H9 (cell line): Measurements from ENCODE around the gene PITX1. TPM values are rescaled to one million over a fixed set of nuclear protein-coding genes. Genes with fewer than 3 reads are reported as not detected.
"Not testable (repeated sequence)": the region's sequence is repeated elsewhere in the genome, so short reads cannot be mapped to it uniquely, and the experiment has no call there.

ENCODE experiments used
- DNase-seq: peaks from one replicate; pipeline ENCODE4 v3.0.0-alpha.2; 2017
- H2AFZ ChIP-seq: one replicate; pipeline ENCODE4 v1.6.1; 2013; ENCODE audit warnings: mild to moderate bottlenecking, low read length, control low read depth, moderate library complexity
- H2AK5ac ChIP-seq: 2 replicates; pipeline ENCODE4 v1.6.1; 2013; ENCODE audit warnings: low read length, control low read depth, mixed read lengths; ENCODE audit not compliant: insufficient read length
- H2BK120ac ChIP-seq: one replicate; pipeline ENCODE4 v1.6.1; 2013; ENCODE audit warnings: low read depth, mild to moderate bottlenecking, low read length, control low read depth, inconsistent platforms; ENCODE audit not compliant: poor library complexity, severe bottlenecking
- H2BK12ac ChIP-seq: 2 replicates; pipeline ENCODE4 v1.6.1; 2013; ENCODE audit warnings: low read length, control low read depth, mixed read lengths, low read depth; ENCODE audit not compliant: insufficient read length
- H2BK15ac ChIP-seq: 2 replicates; pipeline ENCODE4 v1.6.1; 2013; ENCODE audit warnings: low read depth, low read length, control low read depth
- H2BK20ac ChIP-seq: one replicate; pipeline ENCODE4 v1.6.1; 2013; ENCODE audit warnings: low read depth, mild to moderate bottlenecking, low read length, control low read depth, inconsistent platforms; ENCODE audit not compliant: poor library complexity, severe bottlenecking
- H2BK5ac ChIP-seq: 2 replicates; pipeline ENCODE4 v1.6.1; 2013; ENCODE audit warnings: low read length, control low read depth, mixed read lengths; ENCODE audit not compliant: insufficient read length
- H3K14ac ChIP-seq: 2 replicates; pipeline ENCODE4 v1.6.1; 2013; ENCODE audit warnings: low read length, control low read depth; ENCODE audit not compliant: insufficient read depth
- H3K18ac ChIP-seq: 2 replicates; pipeline ENCODE4 v1.6.1; 2013; ENCODE audit warnings: low read depth, mild to moderate bottlenecking, mixed read lengths, low read length, control low read depth; ENCODE audit not compliant: insufficient read length
- H3K23ac ChIP-seq: 2 replicates; pipeline ENCODE4 v1.6.1; 2013; ENCODE audit warnings: low read length, control low read depth, mixed read lengths, low read depth; ENCODE audit not compliant: insufficient read length
- H3K23me2 ChIP-seq: 2 replicates; pipeline ENCODE4 v1.6.1; 2013; ENCODE audit warnings: low read depth, mild to moderate bottlenecking, mixed read lengths, low read length, control low read depth; ENCODE audit not compliant: insufficient read length, poor library complexity, severe bottlenecking
- H3K27ac ChIP-seq: 2 replicates; pipeline ENCODE4 v1.5.1; 2013; ENCODE audit warnings: low read length, control low read depth, mixed read lengths, low read depth; ENCODE audit not compliant: insufficient read length
- H3K27me3 ChIP-seq: 2 replicates; pipeline ENCODE4 v1.6.1; 2013; ENCODE audit warnings: low read length, control low read depth, inconsistent platforms; ENCODE audit not compliant: insufficient read depth
- H3K4ac ChIP-seq: 2 replicates; pipeline ENCODE4 v1.6.1; 2013; ENCODE audit warnings: low read depth, mild to moderate bottlenecking, control low read depth, inconsistent platforms, low read length, moderate library complexity
- H3K4me1 ChIP-seq: 2 replicates; pipeline ENCODE4 v1.6.1; 2013; ENCODE audit warnings: low read length, control low read depth, inconsistent platforms; ENCODE audit not compliant: insufficient read depth
- H3K4me2 ChIP-seq: 2 replicates; pipeline ENCODE4 v1.6.1; 2013; ENCODE audit warnings: low read length, control low read depth, mixed read lengths; ENCODE audit not compliant: insufficient read length, insufficient read depth
- H3K56ac ChIP-seq: 2 replicates; pipeline ENCODE4 v1.6.1; 2013; ENCODE audit warnings: low read depth, mild to moderate bottlenecking, mixed read lengths, low read length, control low read depth; ENCODE audit not compliant: insufficient read length
- H3K79me1 ChIP-seq: 2 replicates; pipeline ENCODE4 v1.6.1; 2013; ENCODE audit warnings: low read depth, mild to moderate bottlenecking, moderate library complexity, low read length, control low read depth, inconsistent platforms; ENCODE audit not compliant: insufficient read depth, poor library complexity, severe bottlenecking
- H3K79me2 ChIP-seq: 2 replicates; pipeline ENCODE4 v1.6.1; 2013; ENCODE audit warnings: low read length, control low read depth, inconsistent platforms; ENCODE audit not compliant: insufficient read depth
- H3K9ac ChIP-seq: 2 replicates; pipeline ENCODE4 v1.6.1; 2013; ENCODE audit warnings: low read length, control low read depth, mixed read lengths; ENCODE audit not compliant: insufficient read length; ENCODE audit errors: extremely low read depth
- H3K9me3 ChIP-seq: one replicate; pipeline ENCODE4 v1.6.1; 2013; ENCODE audit warnings: low read depth, low read length, inconsistent platforms; ENCODE audit not compliant: control insufficient read depth
- H3T11ph ChIP-seq: one replicate; pipeline ENCODE4 v1.6.1; 2013; ENCODE audit warnings: mild to moderate bottlenecking, low read length, control low read depth, inconsistent platforms
- H4K20me1 ChIP-seq: one replicate; pipeline ENCODE4 v1.6.1; 2013; ENCODE audit not compliant: control insufficient read depth, insufficient read length, insufficient read depth
- H4K5ac ChIP-seq: 2 replicates; pipeline ENCODE4 v1.6.1; 2013; ENCODE audit warnings: low read depth, mild to moderate bottlenecking, mixed read lengths, low read length, control low read depth; ENCODE audit not compliant: insufficient read length
- H4K8ac ChIP-seq: replicated peaks from 2 replicates; pipeline ENCODE4 v1.6.1; 2013; ENCODE audit warnings: low read length, control low read depth, mixed read lengths, low read depth; ENCODE audit not compliant: insufficient read length
- H4K91ac ChIP-seq: 2 replicates; pipeline ENCODE4 v1.6.1; 2013; ENCODE audit warnings: low read depth, mild to moderate bottlenecking, moderate library complexity, mixed read lengths, low read length, control low read depth; ENCODE audit not compliant: insufficient read length
- H3K27ac Mint-ChIP-seq, 3 experiments: 2 replicates in 2 of 3; 3 replicates in 1 of 3; pipeline ENCODE4 v1.8.0; 2020 to 2021; ENCODE audit warnings: mixed read lengths in 3 of 3, mild to moderate bottlenecking in 1 of 3, moderate library complexity in 1 of 3
- H3K27me3 Mint-ChIP-seq: 2 replicates; pipeline ENCODE4 v1.8.0; 2021; ENCODE audit warnings: low read depth, mild to moderate bottlenecking, moderate library complexity, mixed read lengths
- H3K36me3 Mint-ChIP-seq, 3 experiments: 2 replicates in 2 of 3; 3 replicates in 1 of 3; pipeline ENCODE4 v1.8.0; 2020 to 2021; ENCODE audit warnings: low read depth in 3 of 3, mixed read lengths in 3 of 3; ENCODE audit not compliant: insufficient read depth in 1 of 3
- H3K4me1 Mint-ChIP-seq, 2 experiments: 2 replicates each; pipeline ENCODE4 v1.8.0; 2020; ENCODE audit warnings: mixed read lengths in 2 of 2
- H3K4me3 Mint-ChIP-seq, 2 experiments: 2 replicates in 1 of 2; 3 replicates in 1 of 2; pipeline ENCODE4 v1.8.0; 2020 to 2021; ENCODE audit warnings: mild to moderate bottlenecking in 2 of 2, mixed read lengths in 2 of 2, moderate library complexity in 1 of 2
- H3K9me3 Mint-ChIP-seq, 2 experiments: 2 replicates in 1 of 2; 3 replicates in 1 of 2; pipeline ENCODE4 v1.8.0; 2020; ENCODE audit warnings: mild to moderate bottlenecking in 2 of 2, mixed read lengths in 2 of 2, moderate library complexity in 1 of 2
- WGBS: extraction: QIAGEN DNeasy Blood & Tissue Kit; methylation state at CpG from one replicate; pipeline ENCODE4 v1.1.7; 2013; ENCODE audit warnings: missing lambda C conversion rate, low lambda C conversion rate, mixed read lengths; ENCODE audit not compliant: insufficient read length; ENCODE audit errors: extremely low coverage; 5-methylcytosine and 5-hydroxymethylcytosine counted together
- total RNA-seq: library from RNA; stranded (reverse); gene quantifications from 2 replicates; pipeline ENCODE4 v1.2.1, GENCODE V29; 2021
- TF ChIP-seq, protein P1 (sequence below): fragments of 200-600 bp; sonication (generic); conservative IDR thresholded peaks from 3 replicates; pipeline ENCODE4 v1.8.0; 2021; ENCODE audit warnings: antibody characterized with exemption, mild to moderate bottlenecking

The PITX1 gene
- total RNA-seq, 1 experiment from 2014 or later: not detected

DNA sequence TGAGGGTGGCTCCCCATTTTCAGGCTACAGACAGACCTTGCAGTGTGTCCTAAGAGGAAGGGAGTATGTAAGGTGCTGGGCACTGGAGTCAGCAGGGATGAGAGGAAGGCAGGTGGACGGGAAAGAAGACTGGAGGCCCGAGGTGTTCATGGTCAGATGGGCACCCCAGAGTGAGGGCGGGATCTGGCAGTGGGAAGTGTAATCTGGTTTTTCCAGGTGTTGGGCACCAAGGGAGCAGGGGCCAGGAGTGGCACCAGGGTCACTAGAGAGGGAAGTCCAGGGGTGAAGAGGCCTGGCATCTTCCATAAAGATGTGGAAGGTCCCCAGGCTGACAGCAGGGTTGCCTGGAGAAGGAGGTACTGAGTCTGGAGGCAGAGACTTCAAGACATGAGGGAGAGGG lies 29.7 kb downstream of the PITX1 start:
- H3K4me3 Mint-ChIP-seq: no peak overlapping the region

DNA sequence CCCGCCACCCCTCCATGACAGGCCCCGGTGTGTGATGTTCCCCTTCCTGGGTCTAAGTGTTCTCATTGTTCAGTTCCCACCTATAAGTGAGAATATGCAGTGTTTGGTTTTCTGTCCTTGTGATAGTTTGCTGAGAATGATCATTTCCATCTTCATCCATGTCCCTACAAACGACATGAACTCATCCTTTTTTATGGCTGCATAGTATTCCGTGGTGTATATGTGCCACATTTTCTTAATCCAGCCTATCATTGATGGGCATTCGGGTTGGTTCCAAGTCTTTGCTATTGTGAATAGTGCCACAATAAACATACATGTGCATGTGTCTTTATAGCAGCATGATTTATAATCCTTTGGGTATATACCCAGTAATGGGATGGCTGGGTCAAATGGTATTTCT lies 36.0 kb downstream of the PITX1 start:
- not testable (repeated sequence) for H3K27ac Mint-ChIP-seq, H4K20me1 ChIP-seq, H3K14ac ChIP-seq, H3K79me1 ChIP-seq, H3K4me1 ChIP-seq, H2BK120ac ChIP-seq, H3K23ac ChIP-seq, H3K36me3 Mint-ChIP-seq, H4K5ac ChIP-seq, H3T11ph ChIP-seq, H4K8ac ChIP-seq, H3K27me3 ChIP-seq, H2BK15ac ChIP-seq, H2BK5ac ChIP-seq, H3K79me2 ChIP-seq, H2BK20ac ChIP-seq, H2AFZ ChIP-seq, H3K23me2 ChIP-seq, H3K4me2 ChIP-seq, H3K9ac ChIP-seq, H3K18ac ChIP-seq, H2BK12ac ChIP-seq, DNase-seq, H3K9me3 Mint-ChIP-seq, H2AK5ac ChIP-seq, H3K27ac ChIP-seq, H3K56ac ChIP-seq, H3K4me1 Mint-ChIP-seq, H3K9me3 ChIP-seq, H4K91ac ChIP-seq, H3K4me3 Mint-ChIP-seq, H3K4ac ChIP-seq
- peaks cover 31% of the 10 kb centered on the region for H3K27me3 Mint-ChIP-seq
- WGBS: no CpG with 5 or more reads among the region's 5 CpGs

More for the DNA sequence above, 29.7 kb downstream of the PITX1 start:
- Histone ChIP-seq H2BK15ac (no peak overlapping the region), H3K27ac (no peak overlapping the region), H3T11ph (no peak overlapping the region), H3K9me3 (no peaks in the 10 kb centered on the region), H4K5ac (no peak overlapping the region), H3K79me2 (no peaks in the 10 kb centered on the region), H2BK120ac (no peak overlapping the region), H4K8ac (no peak overlapping the region), H4K91ac (no peak overlapping the region), H3K4me2 (no peak overlapping the region), H3K23ac (no peak overlapping the region), H3K4ac (no peak overlapping the region), H2BK20ac (no peak overlapping the region), H2AFZ (no peak overlapping the region), H3K23me2 (no peaks in the 10 kb centered on the region), H3K4me1 (no peaks in the 10 kb centered on the region; the same call in 1 of the 2 replicates), H3K79me1 (no peaks in the 10 kb centered on the region), H3K14ac (no peak overlapping the region), H2BK5ac (no peak overlapping the region), H3K56ac (no peak overlapping the region), H3K18ac (no peak overlapping the region), H3K9ac (no peak overlapping the region), H2AK5ac (no peak overlapping the region), H4K20me1 (no peaks in the 10 kb centered on the region), H2BK12ac (no peak overlapping the region), H3K27me3 (no peaks in the 10 kb centered on the region)
- Mint-ChIP-seq H3K27me3 (peaks cover 36% of the 10 kb centered on the region), H3K27ac (0 out of 7 replicates have a peak overlapping the region, but pooled peaks of 1 of the 3 experiments have one; percentile 34), H3K4me1 (no peaks in the 10 kb centered on the region), H3K9me3 (no peaks in the 10 kb centered on the region), H3K36me3 (no peaks in the 10 kb centered on the region; a peak in 1 of 7 replicates)
- TF ChIP-seq, protein P1, sequence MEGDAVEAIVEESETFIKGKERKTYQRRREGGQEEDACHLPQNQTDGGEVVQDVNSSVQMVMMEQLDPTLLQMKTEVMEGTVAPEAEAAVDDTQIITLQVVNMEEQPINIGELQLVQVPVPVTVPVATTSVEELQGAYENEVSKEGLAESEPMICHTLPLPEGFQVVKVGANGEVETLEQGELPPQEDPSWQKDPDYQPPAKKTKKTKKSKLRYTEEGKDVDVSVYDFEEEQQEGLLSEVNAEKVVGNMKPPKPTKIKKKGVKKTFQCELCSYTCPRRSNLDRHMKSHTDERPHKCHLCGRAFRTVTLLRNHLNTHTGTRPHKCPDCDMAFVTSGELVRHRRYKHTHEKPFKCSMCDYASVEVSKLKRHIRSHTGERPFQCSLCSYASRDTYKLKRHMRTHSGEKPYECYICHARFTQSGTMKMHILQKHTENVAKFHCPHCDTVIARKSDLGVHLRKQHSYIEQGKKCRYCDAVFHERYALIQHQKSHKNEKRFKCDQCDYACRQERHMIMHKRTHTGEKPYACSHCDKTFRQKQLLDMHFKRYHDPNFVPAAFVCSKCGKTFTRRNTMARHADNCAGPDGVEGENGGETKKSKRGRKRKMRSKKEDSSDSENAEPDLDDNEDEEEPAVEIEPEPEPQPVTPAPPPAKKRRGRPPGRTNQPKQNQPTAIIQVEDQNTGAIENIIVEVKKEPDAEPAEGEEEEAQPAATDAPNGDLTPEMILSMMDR: no peak
- WGBS: no CpG with 5 or more reads among the region's 3 CpGs
- no peak for DNase-seq
